Prostate gland (tissue), 2 donors: ENCODE data around the gene ZBTB7C.

Experiments
- POLR2A ChIP-seq: fragments of 450-650 bp; IDR thresholded peaks from one replicate; pipeline ENCODE4 v1.6.1; 2016; ENCODE audit warnings: antibody characterized with exemption, mild to moderate bottlenecking
- TF ChIP-seq, protein P1 (sequence below), 4 experiments: fragments of 200-600 bp in 2 of 4; fragments of 450-650 bp in 2 of 4; sonication (generic) in 2 of 4; IDR thresholded peaks; 1 replicate in 3 of 4; 2 replicates in 1 of 4; pipeline ENCODE4 v1.5.1; 2016 to 2019; ENCODE audit warnings: antibody characterized with exemption in 4 of 4, mild to moderate bottlenecking in 2 of 4, moderate library complexity in 2 of 4

DNA sequence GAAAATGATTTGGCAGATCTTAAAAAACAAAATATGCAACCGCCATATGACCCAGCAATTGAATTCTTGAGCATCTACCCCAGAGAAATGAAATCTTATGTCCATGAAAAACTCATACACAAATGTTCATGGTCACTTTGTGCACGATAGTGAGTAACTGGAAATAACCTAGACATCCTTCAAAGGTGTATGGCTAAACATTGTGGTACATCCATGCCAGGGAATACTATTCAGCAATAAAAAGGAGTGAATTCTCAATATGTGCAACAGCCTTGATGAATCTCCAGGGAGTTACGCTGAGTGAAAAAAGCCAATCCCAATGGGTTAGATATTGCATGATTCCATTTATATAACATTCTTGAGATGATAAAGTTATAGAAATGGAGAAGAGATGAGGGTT is 366.0 kb downstream of the ZBTB7C start:
- TF ChIP-seq, protein P1, sequence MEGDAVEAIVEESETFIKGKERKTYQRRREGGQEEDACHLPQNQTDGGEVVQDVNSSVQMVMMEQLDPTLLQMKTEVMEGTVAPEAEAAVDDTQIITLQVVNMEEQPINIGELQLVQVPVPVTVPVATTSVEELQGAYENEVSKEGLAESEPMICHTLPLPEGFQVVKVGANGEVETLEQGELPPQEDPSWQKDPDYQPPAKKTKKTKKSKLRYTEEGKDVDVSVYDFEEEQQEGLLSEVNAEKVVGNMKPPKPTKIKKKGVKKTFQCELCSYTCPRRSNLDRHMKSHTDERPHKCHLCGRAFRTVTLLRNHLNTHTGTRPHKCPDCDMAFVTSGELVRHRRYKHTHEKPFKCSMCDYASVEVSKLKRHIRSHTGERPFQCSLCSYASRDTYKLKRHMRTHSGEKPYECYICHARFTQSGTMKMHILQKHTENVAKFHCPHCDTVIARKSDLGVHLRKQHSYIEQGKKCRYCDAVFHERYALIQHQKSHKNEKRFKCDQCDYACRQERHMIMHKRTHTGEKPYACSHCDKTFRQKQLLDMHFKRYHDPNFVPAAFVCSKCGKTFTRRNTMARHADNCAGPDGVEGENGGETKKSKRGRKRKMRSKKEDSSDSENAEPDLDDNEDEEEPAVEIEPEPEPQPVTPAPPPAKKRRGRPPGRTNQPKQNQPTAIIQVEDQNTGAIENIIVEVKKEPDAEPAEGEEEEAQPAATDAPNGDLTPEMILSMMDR (IDR thresholded peaks at IDR 0.05), result no peak
- TF ChIP-seq POLR2A, result no peak
